HL-60 (cell line): ENCODE measurements around the gene SCAP.
"Not testable (repeated sequence)": the region's sequence is repeated elsewhere in the genome, so short reads cannot be mapped to it uniquely, and the experiment has no call there.

Source experiments
- DNase-seq, 2 experiments: peaks; one replicate each; pipeline ENCODE4 v3.0.0-alpha.2; 2010 to 2020; ENCODE audit warnings: low read depth in 1 of 2, low spot score in 1 of 2
- H3K27ac ChIP-seq: fragments of 250-450 bp; sonication (Bioruptor Pico); replicated peaks from 2 replicates; pipeline ENCODE4 v1.5.1; 2020; ENCODE audit warnings: mild to moderate bottlenecking, moderate library complexity
- H3K27me3 ChIP-seq: fragments of 250-450 bp; sonication (Bioruptor Pico); 2 replicates; pipeline ENCODE4 v1.5.1; 2021; ENCODE audit warnings: mild to moderate bottlenecking, moderate library complexity; ENCODE audit not compliant: insufficient read depth, poor library complexity, severe bottlenecking
- H3K4me3 ChIP-seq: replicated peaks from 2 replicates; pipeline ENCODE4 v1.5.1; 2011; ENCODE audit warnings: mild to moderate bottlenecking, control low read depth, low read length; ENCODE audit not compliant: insufficient read depth
- CTCF ChIP-seq: IDR thresholded peaks from one replicate; pipeline ENCODE4 v1.5.1; 2011; ENCODE audit warnings: low read length, control low read depth, inconsistent platforms; ENCODE audit not compliant: insufficient read depth
- GABPA ChIP-seq: IDR thresholded peaks from 2 replicates; pipeline ENCODE4 v1.6.1; 2012; ENCODE audit warnings: low read depth
- POLR2AphosphoS5 ChIP-seq: IDR thresholded peaks from 2 replicates; pipeline ENCODE4 v1.6.1; 2012; ENCODE audit warnings: low read depth
- REST ChIP-seq: IDR thresholded peaks from 2 replicates; pipeline ENCODE4 v1.6.1; 2012; ENCODE audit warnings: low read depth; ENCODE audit not compliant: insufficient replicate concordance
- SPI1 ChIP-seq: IDR thresholded peaks from 2 replicates; pipeline ENCODE4 v1.6.1; 2012; ENCODE audit warnings: low read depth, mild to moderate bottlenecking, borderline replicate concordance

Gene SCAP

GRCh38 chr3:47376393-47376792 lies 99.3 kb downstream of the SCAP start:
- no peak overlapping the region for H3K27ac ChIP-seq
- no peaks in the 10 kb centered on the region for H3K27me3 ChIP-seq
- H3K4me3 ChIP-seq = no peak overlapping the region
- TF ChIP-seq POLR2AphosphoS5 (no peak), SPI1 (no peak), REST (no peak), GABPA (no peak), CTCF (no peak)
- DNase-seq = no peak

GRCh38 chr3:47374587-47374986 lies 101.2 kb downstream of the SCAP start:
- H3K27ac ChIP-seq = no peak overlapping the region
- DNase-seq = no peak
- H3K4me3 ChIP-seq = no peak overlapping the region
- TF ChIP-seq SPI1 (no peak), GABPA (no peak), CTCF (no peak), REST (no peak), POLR2AphosphoS5 (no peak)
- no peaks in the 10 kb centered on the region for H3K27me3 ChIP-seq

GRCh38 chr3:47370887-47371697 lies 104.6 kb downstream of the SCAP start:
- TF ChIP-seq POLR2AphosphoS5 (no peak), CTCF (no peak), SPI1 (no peak), REST (no peak), GABPA (no peak)
- DNase-seq = no peak
- no peak overlapping the region for H3K27ac ChIP-seq
- H3K4me3 ChIP-seq = no peak overlapping the region
- H3K27me3 ChIP-seq = no peaks in the 10 kb centered on the region

- not testable (repeated sequence) for DNase-seq, H3K27ac ChIP-seq, H3K4me3 ChIP-seq, H3K27me3 ChIP-seq
Measured at GRCh38 chr3:47370020-47370419, 105.7 kb downstream of the SCAP start.
